GM12801 (cell line): Measurements from ENCODE around the gene MYCBP2.

Experiments
- CTCF ChIP-seq: IDR thresholded peaks from one replicate; pipeline ENCODE4 v1.5.1; 2011; ENCODE audit warnings: control low read depth; ENCODE audit not compliant: insufficient read length; ENCODE audit errors: extremely low read depth

MYCBP2 gene

DNA sequence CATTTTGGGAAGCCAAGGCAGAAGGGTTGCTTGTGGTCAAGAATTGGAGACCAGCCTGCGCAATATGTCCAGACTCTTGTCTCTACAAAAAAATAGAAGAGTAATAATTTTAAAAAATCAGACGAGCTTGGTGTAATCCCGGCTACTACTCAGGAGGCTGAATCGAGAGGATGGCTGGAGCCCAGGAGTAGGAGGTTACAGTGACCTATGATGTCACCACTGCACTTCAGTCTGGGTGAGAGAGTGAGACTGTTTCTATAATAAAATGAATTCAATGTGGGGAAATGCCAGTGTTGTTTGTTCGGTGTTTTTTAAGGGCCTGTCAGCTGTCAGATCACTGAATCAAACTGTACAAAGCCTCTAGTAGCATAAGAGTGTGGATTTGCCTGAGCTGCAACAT is 298.7 kb downstream of the MYCBP2 start:
- no peak for TF ChIP-seq CTCF

- TF ChIP-seq CTCF: no peak
These were observed 299.9 kb downstream of the MYCBP2 start, which contains the start of gene FBXL3 for GRCh38 chr13:77026861-77027621. Gene FBXL3 (minus strand): TSS chr13:77027159. CDS start chr13:77021860, 5,299 bp downstream.

- no peak for TF ChIP-seq CTCF
These were observed 300.5 kb downstream of the MYCBP2 start for GRCh38 chr13:77026255-77026860.

- TF ChIP-seq CTCF: no peak
These were observed 304.6 kb downstream of the MYCBP2 start for GRCh38 chr13:77022341-77022740.

- TF ChIP-seq CTCF: no peak
These were observed 307.1 kb downstream of the MYCBP2 start for GRCh38 chr13:77019756-77020155.

GRCh38 chr13:77016888-77017623 is 309.8 kb downstream of the MYCBP2 start:
- no peak for TF ChIP-seq CTCF

DNA sequence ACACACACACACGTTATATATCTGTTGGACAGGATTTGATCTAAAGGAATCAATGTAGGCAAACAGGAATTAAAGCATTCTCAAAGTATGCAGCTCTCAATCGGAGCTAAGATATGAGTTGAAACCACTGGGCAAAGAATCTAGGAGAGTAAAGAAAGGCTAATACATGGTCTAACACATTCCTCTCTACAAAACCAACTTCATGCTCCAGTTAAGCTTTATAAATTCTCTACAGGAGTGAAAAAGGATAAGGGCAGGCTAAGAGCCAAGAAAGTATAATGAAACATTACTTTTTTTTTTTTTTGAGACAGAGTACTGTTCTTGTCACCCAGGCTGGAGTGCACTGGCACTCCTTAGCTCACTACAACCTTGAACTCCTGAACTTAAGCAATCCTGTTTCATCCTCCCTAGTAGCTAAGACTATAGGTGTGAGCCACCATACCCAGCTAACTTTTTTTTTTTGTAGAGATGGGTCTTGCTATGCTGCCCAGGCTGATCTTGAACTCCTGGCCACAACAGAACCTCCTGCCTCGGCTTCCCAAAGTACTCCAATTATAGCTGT is 310.6 kb downstream of the MYCBP2 start:
- TF ChIP-seq CTCF: no peak
